ENCODE results near the gene SCFD2.

SCFD2 gene

GRCh38 chr4:52864793-52865192 lies 501.1 kb downstream of the SCFD2 start:
- peak; percentile 72 for DNase-seq (ENCODE audit: low read depth)

GRCh38 chr4:52863324-52863723 lies 502.5 kb downstream of the SCFD2 start:
- no peak overlapping the region for H3K4me3 ChIP-seq (ENCODE audit: low read depth, low read length)
- in situ Hi-C loops (cut with HindIII; ENCODE audit: low sequenced_read_pairs) = no loop called here
- DNase-seq (ENCODE audit: low read depth) = no peak
- no peak for TF ChIP-seq CTCF (IDR thresholded peaks at IDR 0.05; ENCODE audit: low read depth, low read length, missing control alignments)

More at GRCh38 chr4:52864793-52865192, 501.1 kb downstream of the SCFD2 start:
- in situ Hi-C loops (cut with HindIII; ENCODE audit: low sequenced_read_pairs) = no loop called here
- H3K4me3 ChIP-seq (ENCODE audit: low read depth, low read length) = no peak overlapping the region
- TF ChIP-seq CTCF (IDR thresholded peaks at IDR 0.05; ENCODE audit: low read depth, low read length, missing control alignments) = no peak

GRCh38 chr4:52862639-52863161 lies 503.2 kb downstream of the SCFD2 start:
- no peak for TF ChIP-seq CTCF (IDR thresholded peaks at IDR 0.05; ENCODE audit: low read depth, low read length, missing control alignments)
- in situ Hi-C loops (cut with HindIII; ENCODE audit: low sequenced_read_pairs) = no loop called here
- H3K4me3 ChIP-seq (ENCODE audit: low read depth, low read length) = peak overlapping the region; percentile 53
- DNase-seq (ENCODE audit: low read depth) = no peak

- in situ Hi-C loops (cut with HindIII; ENCODE audit: low sequenced_read_pairs) = no loop called here
- no peak for TF ChIP-seq CTCF (IDR thresholded peaks at IDR 0.05; ENCODE audit: low read depth, low read length, missing control alignments)
- H3K4me3 ChIP-seq (ENCODE audit: low read depth, low read length) = peak within 1 kb of the TSS; percentile 53
- no peak for DNase-seq (ENCODE audit: low read depth)
Measured at GRCh38 chr4:52861879-52862616, 503.8 kb downstream of the SCFD2 start, which contains the start of gene RASL11B. Gene RASL11B (plus strand): TSS chr4:52862317. CDS start chr4:52862508, 191 bp downstream.

- in situ Hi-C loops (cut with HindIII; ENCODE audit: low sequenced_read_pairs) = no loop called here
- no peak for DNase-seq (ENCODE audit: low read depth)
- H3K4me3 ChIP-seq (ENCODE audit: low read depth, low read length) = peak overlapping the region; percentile 53
- TF ChIP-seq CTCF (IDR thresholded peaks at IDR 0.05; ENCODE audit: low read depth, low read length, missing control alignments) = no peak
Measured at GRCh38 chr4:52861171-52861823, 504.6 kb downstream of the SCFD2 start.

GRCh38 chr4:52860361-52860760 lies 505.5 kb downstream of the SCFD2 start:
- TF ChIP-seq CTCF (IDR thresholded peaks at IDR 0.05; ENCODE audit: low read depth, low read length, missing control alignments) = no peak
- H3K4me3 ChIP-seq (ENCODE audit: low read depth, low read length) = no peak overlapping the region
- in situ Hi-C loops (cut with HindIII; ENCODE audit: low sequenced_read_pairs) = no loop called here
- no peak for DNase-seq (ENCODE audit: low read depth)
